ENCODE results near the gene NFIX.

- no peak for TF ChIP-seq CTCF (IDR thresholded peaks at IDR 0.05 in 4 of 5, conservative IDR thresholded peaks at IDR 0.05 in 1 of 5)
- no peak for TF ChIP-seq POLR2A (IDR thresholded peaks at IDR 0.05)
Observed at GRCh38 chr19:12952488-12953137, 42.7 kb upstream of the NFIX start.

Measured in gastrocnemius medialis (tissue), 4 donors.